ENCODE data around the gene LMAN2L. TPM values are rescaled to one million over a fixed set of nuclear protein-coding genes. Genes with fewer than 3 reads are reported as not detected.

LMAN2L gene
- total and polyA plus RNA-seq, 5 donors from 2014 or later = 5.4 to 22.7 (median 19.6) TPM

GRCh38 chr2:96687711-96688640 lies 51.9 kb downstream of the LMAN2L start:
- H3K9me3 Mint-ChIP-seq = peaks cover 0 to 2% (median 0%) of the 10 kb centered on the region in 7 donors
- DNase-seq (no peak), ATAC-seq (ENCODE audit: low read depth in 2 of 2) (no peak)
- H3K4me1 Mint-ChIP-seq = no peaks in the 10 kb centered on the region
- no peak overlapping the region for H3K27ac Mint-ChIP-seq
- H3K36me3 ChIP-seq (ENCODE audit: control insufficient read depth, insufficient read depth, low read length) = no peaks in the 10 kb centered on the region
- H3K27ac ChIP-seq (ENCODE audit: insufficient read depth, low read length, poor library complexity, severe bottlenecking) = no peak overlapping the region
- H3K4me3 ChIP-seq (ENCODE audit: low read depth, low read length) = no peak overlapping the region
- H3K27me3 ChIP-seq (ENCODE audit: control insufficient read depth, insufficient read depth, low read length) = no peaks in the 10 kb centered on the region
- H3K4me3 Mint-ChIP-seq = no peak overlapping the region
- no peaks in the 10 kb centered on the region for H3K4me1 ChIP-seq (ENCODE audit: control insufficient read depth, insufficient read depth, low read length, poor library complexity, severe bottlenecking)
- H3K36me3 Mint-ChIP-seq = no peaks in the 10 kb centered on the region
- H3K27me3 Mint-ChIP-seq = peaks cover 4% of the 10 kb centered on the region
- no peaks in the 10 kb centered on the region for H3K9me3 ChIP-seq (ENCODE audit: control insufficient read depth in 2 of 2, low read length in 2 of 2)

GRCh38 chr2:96687266-96687665 lies 52.6 kb downstream of the LMAN2L start:
- no peak overlapping the region for H3K27ac ChIP-seq (ENCODE audit: insufficient read depth, low read length, poor library complexity, severe bottlenecking)
- no peaks in the 10 kb centered on the region for H3K4me1 ChIP-seq (ENCODE audit: control insufficient read depth, insufficient read depth, low read length, poor library complexity, severe bottlenecking)
- DNase-seq (no peak), ATAC-seq (ENCODE audit: low read depth in 2 of 2) (no peak)
- no peaks in the 10 kb centered on the region for H3K9me3 ChIP-seq (ENCODE audit: control insufficient read depth in 2 of 2, low read length in 2 of 2)
- no peaks in the 10 kb centered on the region for H3K36me3 ChIP-seq (ENCODE audit: control insufficient read depth, insufficient read depth, low read length)
- Mint-ChIP-seq H3K9me3 (peaks cover 0 to 2% (median 0%) of the 10 kb centered on the region in 7 donors), H3K27me3 (peaks cover 4% of the 10 kb centered on the region), H3K4me3 (no peak overlapping the region), H3K4me1 (no peaks in the 10 kb centered on the region), H3K36me3 (no peaks in the 10 kb centered on the region), H3K27ac (no peak overlapping the region)
- H3K27me3 ChIP-seq (ENCODE audit: control insufficient read depth, insufficient read depth, low read length) = no peaks in the 10 kb centered on the region
- H3K4me3 ChIP-seq (ENCODE audit: low read depth, low read length) = no peak overlapping the region

- peaks cover 0 to 2% (median 0%) of the 10 kb centered on the region in 7 donors for H3K9me3 Mint-ChIP-seq
- no peaks in the 10 kb centered on the region for H3K4me1 Mint-ChIP-seq
- peaks cover 4% of the 10 kb centered on the region for H3K27me3 Mint-ChIP-seq
- Histone ChIP-seq H3K4me3 (ENCODE audit: low read depth, low read length) (no peak overlapping the region), H3K27ac (ENCODE audit: insufficient read depth, low read length, poor library complexity, severe bottlenecking) (no peak overlapping the region), H3K27me3 (ENCODE audit: control insufficient read depth, insufficient read depth, low read length) (no peaks in the 10 kb centered on the region), H3K9me3 (ENCODE audit: control insufficient read depth in 2 of 2, low read length in 2 of 2) (no peaks in the 10 kb centered on the region), H3K36me3 (ENCODE audit: control insufficient read depth, insufficient read depth, low read length) (no peaks in the 10 kb centered on the region), H3K4me1 (ENCODE audit: control insufficient read depth, insufficient read depth, low read length, poor library complexity, severe bottlenecking) (no peaks in the 10 kb centered on the region)
- no peak overlapping the region for H3K27ac Mint-ChIP-seq
- no peaks in the 10 kb centered on the region for H3K36me3 Mint-ChIP-seq
- no peak for ATAC-seq (ENCODE audit: low read depth in 2 of 2)
- DNase-seq = no peak
- H3K4me3 Mint-ChIP-seq = no peak overlapping the region
These were observed 54.0 kb downstream of the LMAN2L start for GRCh38 chr2:96685577-96686459.

- no peaks in the 10 kb centered on the region for H3K36me3 Mint-ChIP-seq
- H3K27ac Mint-ChIP-seq = no peak overlapping the region
These were observed 54.8 kb downstream of the LMAN2L start for GRCh38 chr2:96684883-96685576.

GRCh38 chr2:96683972-96684820 lies 55.7 kb downstream of the LMAN2L start:
- Histone ChIP-seq H3K4me1 (ENCODE audit: control insufficient read depth, insufficient read depth, low read length, poor library complexity, severe bottlenecking) (no peaks in the 10 kb centered on the region), H3K4me3 (ENCODE audit: low read depth, low read length) (no peak overlapping the region), H3K36me3 (ENCODE audit: control insufficient read depth, insufficient read depth, low read length) (no peaks in the 10 kb centered on the region), H3K27ac (ENCODE audit: insufficient read depth, low read length, poor library complexity, severe bottlenecking) (no peak overlapping the region), H3K27me3 (ENCODE audit: control insufficient read depth, insufficient read depth, low read length) (no peaks in the 10 kb centered on the region), H3K9me3 (ENCODE audit: control insufficient read depth in 2 of 2, low read length in 2 of 2) (no peaks in the 10 kb centered on the region)
- DNase-seq = no peak
- H3K36me3 Mint-ChIP-seq = no peaks in the 10 kb centered on the region
- ATAC-seq (ENCODE audit: low read depth in 2 of 2) = no peak
- no peaks in the 10 kb centered on the region for H3K4me1 Mint-ChIP-seq
- H3K27me3 Mint-ChIP-seq = peaks cover 13% of the 10 kb centered on the region
- no peak overlapping the region for H3K27ac Mint-ChIP-seq
- H3K4me3 Mint-ChIP-seq = no peak overlapping the region
- H3K9me3 Mint-ChIP-seq = peaks cover 0 to 3% (median 0%) of the 10 kb centered on the region in 7 donors

More at GRCh38 chr2:96684883-96685576, 54.8 kb downstream of the LMAN2L start:
- H3K27me3 ChIP-seq (ENCODE audit: control insufficient read depth, insufficient read depth, low read length) = no peaks in the 10 kb centered on the region
- ATAC-seq (ENCODE audit: low read depth in 2 of 2) (no peak), DNase-seq (no peak)
- H3K4me1 ChIP-seq (ENCODE audit: control insufficient read depth, insufficient read depth, low read length, poor library complexity, severe bottlenecking) = no peaks in the 10 kb centered on the region
- Mint-ChIP-seq H3K9me3 (peaks cover 0 to 2% (median 0%) of the 10 kb centered on the region in 7 donors), H3K27me3 (peaks cover 10% of the 10 kb centered on the region), H3K4me3 (no peak overlapping the region), H3K4me1 (no peaks in the 10 kb centered on the region)
- no peaks in the 10 kb centered on the region for H3K36me3 ChIP-seq (ENCODE audit: control insufficient read depth, insufficient read depth, low read length)
- H3K27ac ChIP-seq (ENCODE audit: insufficient read depth, low read length, poor library complexity, severe bottlenecking) = no peak overlapping the region
- H3K9me3 ChIP-seq (ENCODE audit: control insufficient read depth in 2 of 2, low read length in 2 of 2) = no peaks in the 10 kb centered on the region
- no peak overlapping the region for H3K4me3 ChIP-seq (ENCODE audit: low read depth, low read length)

- Histone ChIP-seq H3K4me1 (ENCODE audit: control insufficient read depth, insufficient read depth, low read length, poor library complexity, severe bottlenecking) (no peaks in the 10 kb centered on the region), H3K9me3 (ENCODE audit: control insufficient read depth in 2 of 2, low read length in 2 of 2) (no peaks in the 10 kb centered on the region), H3K27me3 (ENCODE audit: control insufficient read depth, insufficient read depth, low read length) (no peaks in the 10 kb centered on the region), H3K27ac (ENCODE audit: insufficient read depth, low read length, poor library complexity, severe bottlenecking) (no peak overlapping the region), H3K36me3 (ENCODE audit: control insufficient read depth, insufficient read depth, low read length) (no peaks in the 10 kb centered on the region), H3K4me3 (ENCODE audit: low read depth, low read length) (no peak overlapping the region)
- Mint-ChIP-seq H3K36me3 (no peaks in the 10 kb centered on the region), H3K27me3 (peaks cover 17% of the 10 kb centered on the region), H3K9me3 (peaks cover 0 to 3% (median 0%) of the 10 kb centered on the region in 7 donors), H3K4me3 (no peak overlapping the region), H3K4me1 (no peaks in the 10 kb centered on the region), H3K27ac (no peak overlapping the region)
- DNase-seq (no peak), ATAC-seq (ENCODE audit: low read depth in 2 of 2) (no peak)
These were observed 56.6 kb downstream of the LMAN2L start for GRCh38 chr2:96683307-96683706.

- Mint-ChIP-seq H3K36me3 (no peaks in the 10 kb centered on the region), H3K27me3 (peaks cover 17% of the 10 kb centered on the region), H3K27ac (no peak overlapping the region), H3K4me1 (no peaks in the 10 kb centered on the region), H3K4me3 (no peak overlapping the region), H3K9me3 (peaks cover 0 to 3% (median 0%) of the 10 kb centered on the region in 7 donors)
- no peaks in the 10 kb centered on the region for H3K27me3 ChIP-seq (ENCODE audit: control insufficient read depth, insufficient read depth, low read length)
- no peaks in the 10 kb centered on the region for H3K4me1 ChIP-seq (ENCODE audit: control insufficient read depth, insufficient read depth, low read length, poor library complexity, severe bottlenecking)
- H3K4me3 ChIP-seq (ENCODE audit: low read depth, low read length) = no peak overlapping the region
- no peaks in the 10 kb centered on the region for H3K36me3 ChIP-seq (ENCODE audit: control insufficient read depth, insufficient read depth, low read length)
- H3K27ac ChIP-seq (ENCODE audit: insufficient read depth, low read length, poor library complexity, severe bottlenecking) = no peak overlapping the region
- no peaks in the 10 kb centered on the region for H3K9me3 ChIP-seq (ENCODE audit: control insufficient read depth in 2 of 2, low read length in 2 of 2)
- ATAC-seq (ENCODE audit: low read depth in 2 of 2) (no peak), DNase-seq (no peak)
These were observed 58.3 kb downstream of the LMAN2L start for GRCh38 chr2:96681540-96681939.

Data from CD4-positive, CD25-positive, alpha-beta regulatory T cell (primary cell).